Activated CD8-positive, alpha-beta memory T cell treated with anti-CD3 and anti-CD28 coated beads, Interleukin-2, amount 50 U/mL, for 24 hours (primary cell): ENCODE data around the gene TBX1.

ENCODE experiments used
- DNase-seq: peaks from one replicate; pipeline ENCODE4 v3.0.0-alpha.2; 2020; ENCODE audit errors: extremely low read depth

The TBX1 gene

GRCh38 chr22:19800306-19800705 lies 39.7 kb downstream of the TBX1 start:
- DNase-seq = no peak

GRCh38 chr22:19800761-19801244 lies 40.2 kb downstream of the TBX1 start:
- DNase-seq = no peak

GRCh38 chr22:19801340-19802000 lies 40.9 kb downstream of the TBX1 start:
- DNase-seq = no peak

- no peak for DNase-seq
Observed at GRCh38 chr22:19802001-19802893, 41.7 kb downstream of the TBX1 start.

GRCh38 chr22:19802894-19803735 lies 42.5 kb downstream of the TBX1 start:
- DNase-seq = no peak

- no peak for DNase-seq
Observed at GRCh38 chr22:19803736-19804267, 43.2 kb downstream of the TBX1 start.

GRCh38 chr22:19805821-19806212 lies 45.2 kb downstream of the TBX1 start:
- DNase-seq = no peak

GRCh38 chr22:19806213-19807160 lies 45.9 kb downstream of the TBX1 start:
- DNase-seq = no peak

- DNase-seq = no peak
Observed at GRCh38 chr22:19807161-19807913, 46.8 kb downstream of the TBX1 start.

GRCh38 chr22:19807914-19808872 lies 47.6 kb downstream of the TBX1 start:
- DNase-seq = no peak

- DNase-seq = no peak
Observed at GRCh38 chr22:19808873-19809478, 48.4 kb downstream of the TBX1 start.

GRCh38 chr22:19809741-19810140 lies 49.2 kb downstream of the TBX1 start:
- DNase-seq = no peak

- no peak for DNase-seq
Observed at GRCh38 chr22:19810381-19811201, 50.0 kb downstream of the TBX1 start.

GRCh38 chr22:19811211-19811621 lies 50.6 kb downstream of the TBX1 start:
- DNase-seq = no peak

- DNase-seq = no peak
Observed at GRCh38 chr22:19811811-19812771, 51.5 kb downstream of the TBX1 start.

- no peak for DNase-seq
Observed at GRCh38 chr22:19812910-19813309, 52.3 kb downstream of the TBX1 start.
